ENCODE measurements around the gene CGB5.
"Not testable (repeated sequence)": the region's sequence is repeated elsewhere in the genome, so short reads cannot be mapped to it uniquely, and the experiment has no call there.

Gene CGB5

DNA sequence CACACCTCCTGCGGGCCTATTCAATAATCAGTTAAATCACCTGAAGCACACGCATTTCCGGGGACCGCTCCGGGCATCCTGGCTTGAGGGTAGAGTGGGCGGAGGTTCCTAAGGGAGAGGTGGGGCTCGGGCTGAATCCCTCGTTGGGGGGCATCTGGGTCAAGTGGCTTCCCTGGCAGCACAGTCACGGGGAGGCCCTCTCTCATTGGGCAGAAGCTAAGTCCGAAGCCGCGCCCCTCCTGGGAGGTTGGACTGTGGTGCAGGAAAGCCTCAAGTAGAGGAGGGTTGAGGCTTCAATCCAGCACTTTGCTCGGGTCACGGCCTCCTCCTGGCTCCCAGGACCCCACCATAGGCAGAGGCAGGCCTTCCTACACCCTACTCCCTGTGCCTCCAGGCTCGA, at the start of gene CGB5:
CGB5 (plus strand) TSS at position 301 of the 400 bp plus-strand sequence. CDS start 362 bp downstream, outside the sequence.
- DNase-seq, H3K4me3 Mint-ChIP-seq, H3K36me3 Mint-ChIP-seq, CTCF ChIA-PET, H3K4me1 Mint-ChIP-seq, H3K9me3 Mint-ChIP-seq, H3K27ac Mint-ChIP-seq, H3K27me3 Mint-ChIP-seq: not testable (repeated sequence)

DNA sequence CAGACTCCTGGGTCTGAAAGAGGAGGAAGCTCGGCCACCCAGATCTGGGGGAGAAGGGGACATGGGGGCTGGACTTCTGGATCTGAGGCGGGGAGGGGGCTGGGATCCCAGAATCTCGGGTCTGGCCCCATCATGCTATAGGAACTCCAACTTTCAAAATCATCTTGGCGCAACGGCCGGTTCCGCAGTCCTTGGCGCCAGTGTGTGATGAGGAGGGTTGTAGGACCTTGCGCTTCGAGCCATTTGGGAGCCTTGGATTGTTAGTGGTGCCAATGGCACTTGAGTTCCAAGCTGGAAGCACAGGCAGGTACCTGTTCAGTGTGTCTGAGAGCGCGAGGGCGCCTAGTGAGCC, 49.6 kb upstream of the CGB5 start:
- Mint-ChIP-seq H3K9me3 (no peaks in the 10 kb centered on the region), H3K27me3 (no peaks in the 10 kb centered on the region), H3K4me3 (peak overlapping the region; percentile 94), H3K27ac (peak overlapping the region; percentile 97), H3K4me1 (peaks cover 49% of the 10 kb centered on the region), H3K36me3 (peaks cover 12% of the 10 kb centered on the region)
- CTCF ChIA-PET: interaction anchor here (1.0 to 1.8 kb wide), 15 partner anchors 8 to 206 kb away, joined by 3 to 14 read pairs (median 6); no protein-coding TSS in a partner anchor
- DNase-seq: no peak

DNA sequence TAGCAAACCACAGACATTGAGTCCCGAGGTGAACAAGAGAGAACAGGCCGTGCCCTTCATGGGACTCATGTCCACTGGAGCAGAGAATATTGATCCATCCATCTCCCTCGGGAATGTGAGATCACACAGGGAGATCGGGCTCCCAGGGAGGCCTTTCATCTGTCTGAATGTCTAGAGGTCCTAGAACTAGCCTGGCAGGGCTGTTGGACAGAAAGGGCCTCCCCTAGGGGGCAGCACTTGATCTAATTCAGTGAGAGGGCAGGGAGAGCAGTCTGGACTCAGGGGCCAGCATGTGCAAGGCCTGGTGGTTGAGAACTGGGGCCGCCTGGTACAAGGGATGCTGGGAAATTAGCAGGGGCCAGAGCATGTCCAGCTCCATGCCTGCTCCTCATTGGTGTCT, 45.7 kb upstream of the CGB5 start:
- Mint-ChIP-seq H3K9me3 (no peaks in the 10 kb centered on the region), H3K36me3 (peaks cover 12% of the 10 kb centered on the region), H3K4me3 (no peak overlapping the region), H3K27ac (no peak overlapping the region), H3K27me3 (no peaks in the 10 kb centered on the region), H3K4me1 (peaks cover 34% of the 10 kb centered on the region)
- CTCF ChIA-PET: interaction anchor here (0.6 to 4.5 kb wide), 13 partner anchors 11 to 210 kb away, joined by 3 to 27 read pairs (median 4); no protein-coding TSS in a partner anchor
- DNase-seq: peak; percentile 77

DNA sequence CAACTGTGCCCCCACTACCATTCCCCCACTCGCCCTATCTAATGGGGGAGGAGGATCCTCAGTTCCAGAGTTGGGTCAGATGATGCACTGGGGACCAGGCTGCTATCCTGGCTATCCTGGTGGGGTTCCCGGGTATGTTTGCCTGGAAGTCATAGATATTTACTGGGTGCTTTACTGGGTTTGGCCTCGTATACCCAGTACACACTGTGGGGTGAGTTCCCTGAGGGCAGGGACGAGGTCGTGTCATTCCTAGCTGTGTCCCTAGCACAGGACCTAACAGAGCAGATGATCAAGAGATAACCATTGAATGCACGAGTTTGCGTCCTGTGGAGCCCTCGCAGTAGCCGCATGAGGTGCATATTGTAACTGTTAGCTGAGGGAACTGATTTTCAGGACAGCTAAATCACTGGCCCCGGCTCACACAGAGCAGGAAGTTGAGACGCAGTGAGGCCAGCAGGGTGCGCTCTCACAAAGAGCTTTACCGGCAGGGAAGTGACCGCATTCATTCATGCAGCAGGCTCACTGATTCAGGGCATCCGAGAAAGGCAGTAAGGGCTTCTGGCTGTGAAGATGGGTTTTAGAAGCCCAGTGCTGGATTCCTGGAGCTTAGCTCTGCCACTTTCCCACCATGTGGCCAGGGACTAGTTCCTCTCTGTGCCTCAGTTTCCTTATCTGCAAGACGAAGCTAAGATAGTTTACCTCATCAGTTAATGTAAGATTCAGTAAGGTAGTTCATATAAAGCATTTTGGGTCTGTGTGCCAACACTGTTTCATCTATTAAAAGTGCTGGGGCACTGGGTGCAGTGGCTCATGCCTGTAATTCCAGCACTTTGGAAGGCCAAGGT, 43.9 kb upstream of the CGB5 start:
- no peaks in the 10 kb centered on the region for H3K9me3 Mint-ChIP-seq
- peak; percentile 82 for DNase-seq
- H3K27me3 Mint-ChIP-seq: no peaks in the 10 kb centered on the region
- no peak overlapping the region for H3K4me3 Mint-ChIP-seq
- CTCF ChIA-PET: interaction anchor here (1.0 to 4.5 kb wide), 12 partner anchors 9 to 208 kb away, joined by 3 to 27 read pairs (median 6); a partner anchor contains a TSS
- peaks cover 26% of the 10 kb centered on the region for H3K4me1 Mint-ChIP-seq
- H3K27ac Mint-ChIP-seq: peak overlapping the region; percentile 25
- H3K36me3 Mint-ChIP-seq: peaks cover 21% of the 10 kb centered on the region

DNA sequence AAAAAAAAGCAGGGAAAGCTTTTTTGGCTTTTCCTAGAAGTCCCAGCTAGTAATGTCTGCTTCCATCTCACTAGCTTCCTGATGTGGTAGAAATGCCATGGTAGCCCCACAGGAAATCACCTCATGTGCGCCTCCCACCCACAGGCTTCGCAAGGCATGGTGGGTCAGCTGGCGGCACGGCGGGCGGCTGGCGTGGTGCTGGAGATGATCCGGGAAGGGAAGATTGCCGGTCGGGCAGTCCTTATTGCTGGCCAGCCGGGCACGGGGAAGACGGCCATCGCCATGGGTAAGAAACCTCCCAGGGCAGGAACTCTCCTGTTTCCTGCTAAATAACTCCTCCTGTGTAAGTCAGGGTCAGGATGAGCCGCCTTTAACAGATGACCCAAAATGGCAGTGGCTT, 39.5 kb upstream of the CGB5 start:
- H3K4me3 Mint-ChIP-seq: no peak overlapping the region
- H3K9me3 Mint-ChIP-seq: no peaks in the 10 kb centered on the region
- peaks cover 35% of the 10 kb centered on the region for H3K36me3 Mint-ChIP-seq
- peaks cover 7% of the 10 kb centered on the region for H3K4me1 Mint-ChIP-seq
- CTCF ChIA-PET: interaction anchor here (3.6 kb wide), 1 partner anchor 11 kb away, joined by 12 read pairs; the partner anchor contains the start of genes GYS1 and RUVBL2
- DNase-seq: no peak
- H3K27me3 Mint-ChIP-seq: no peaks in the 10 kb centered on the region
- H3K27ac Mint-ChIP-seq: no peak overlapping the region

DNA sequence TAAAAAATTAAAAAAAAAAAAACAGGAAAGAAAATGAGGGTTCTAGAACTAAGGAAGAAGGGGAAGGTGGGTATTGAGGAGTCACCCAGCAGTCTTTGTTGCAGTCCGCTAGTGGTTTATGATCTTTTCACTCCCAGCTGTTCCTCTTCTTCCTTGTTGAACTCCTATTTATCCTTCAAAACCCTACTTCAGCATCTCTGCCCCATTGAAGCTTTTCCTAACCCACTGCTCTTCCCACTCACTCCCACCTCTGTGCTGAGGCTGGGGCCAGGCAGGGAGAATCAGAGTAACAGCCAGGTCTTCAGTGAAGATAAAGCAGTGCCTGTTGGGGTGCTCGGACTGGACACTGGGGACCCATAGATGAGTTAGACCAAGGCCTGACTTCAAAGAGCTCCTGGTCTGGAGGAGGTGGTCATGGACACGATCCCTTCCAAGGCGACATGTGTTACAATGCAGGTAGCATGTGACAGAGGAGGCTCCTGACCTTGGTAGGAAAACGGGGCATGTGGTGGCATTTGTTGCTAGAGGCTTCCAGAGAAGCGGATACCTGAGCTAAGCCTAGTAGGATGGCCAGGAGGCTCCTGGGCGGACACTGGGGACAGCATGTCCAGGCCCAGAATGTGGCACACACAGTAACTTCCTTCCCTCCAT, 38.6 kb upstream of the CGB5 start:
- Mint-ChIP-seq H3K4me1 (no peaks in the 10 kb centered on the region), H3K27me3 (no peaks in the 10 kb centered on the region), H3K9me3 (no peaks in the 10 kb centered on the region), H3K36me3 (peaks cover 33% of the 10 kb centered on the region), H3K27ac (no peak overlapping the region), H3K4me3 (no peak overlapping the region)
- CTCF ChIA-PET: interaction anchor here (3.6 kb wide), 1 partner anchor 12 kb away, joined by 12 read pairs; the partner anchor contains the start of genes GYS1 and RUVBL2
- no peak for DNase-seq

DNA sequence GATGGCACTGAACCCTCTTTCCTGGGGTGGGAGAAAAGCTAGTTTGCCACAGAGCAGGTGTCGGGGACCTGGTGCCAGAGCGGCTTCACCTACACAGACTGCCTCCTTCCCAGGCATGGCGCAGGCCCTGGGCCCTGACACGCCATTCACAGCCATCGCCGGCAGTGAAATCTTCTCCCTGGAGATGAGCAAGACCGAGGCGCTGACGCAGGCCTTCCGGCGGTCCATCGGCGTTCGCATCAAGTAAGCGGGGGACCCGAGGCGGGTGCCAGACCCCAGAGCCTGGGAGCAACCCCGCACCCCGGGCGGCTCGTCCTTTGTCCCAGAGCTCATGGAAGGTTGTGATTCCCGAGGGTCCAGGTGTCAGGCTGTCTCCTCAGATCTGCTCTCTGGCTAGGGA, 36.7 kb upstream of the CGB5 start:
- Mint-ChIP-seq H3K4me3 (no peak overlapping the region), H3K4me1 (no peaks in the 10 kb centered on the region), H3K27me3 (no peaks in the 10 kb centered on the region), H3K27ac (no peak overlapping the region), H3K36me3 (peaks cover 38% of the 10 kb centered on the region), H3K9me3 (no peaks in the 10 kb centered on the region)
- no peak for DNase-seq
- CTCF ChIA-PET: interaction anchor here (3.6 to 3.8 kb wide), 2 partner anchors 8 to 13 kb away, joined by 12 to 27 read pairs; partner anchors contain the start of genes GYS1 and RUVBL2

GRCh38 chr19:49009828-49010227, 33.8 kb upstream of the CGB5 start:
- Mint-ChIP-seq H3K4me3 (no peak overlapping the region), H3K27me3 (no peaks in the 10 kb centered on the region), H3K9me3 (no peaks in the 10 kb centered on the region), H3K36me3 (peaks cover 26% of the 10 kb centered on the region), H3K27ac (no peak overlapping the region), H3K4me1 (no peaks in the 10 kb centered on the region)
- DNase-seq: no peak
- CTCF ChIA-PET: interaction anchor here (1.4 to 3.8 kb wide), 4 partner anchors 8 to 16 kb away, joined by 3 to 27 read pairs (median 6); partner anchors contain the start of gene RUVBL2

- no peak for DNase-seq
- CTCF ChIA-PET: interaction anchor here (1.8 to 3.8 kb wide), 2 partner anchors 12 to 17 kb away, joined by 7 to 27 read pairs; partner anchors contain the start of gene RUVBL2
- no peaks in the 10 kb centered on the region for H3K9me3 Mint-ChIP-seq
- peaks cover 23% of the 10 kb centered on the region for H3K36me3 Mint-ChIP-seq
- H3K4me1 Mint-ChIP-seq: no peaks in the 10 kb centered on the region
- no peak overlapping the region for H3K27ac Mint-ChIP-seq
- H3K4me3 Mint-ChIP-seq: no peak overlapping the region
- no peaks in the 10 kb centered on the region for H3K27me3 Mint-ChIP-seq
Measured at GRCh38 chr19:49010453-49010852, 33.2 kb upstream of the CGB5 start.

- H3K27ac Mint-ChIP-seq: no peak overlapping the region
- no peak for DNase-seq
- no peaks in the 10 kb centered on the region for H3K4me1 Mint-ChIP-seq
- H3K4me3 Mint-ChIP-seq: no peak overlapping the region
- H3K9me3 Mint-ChIP-seq: no peaks in the 10 kb centered on the region
- CTCF ChIA-PET: interaction anchor here (1.8 kb wide), 1 partner anchor 17 kb away, joined by 7 read pairs; the partner anchor contains the start of gene RUVBL2
- H3K27me3 Mint-ChIP-seq: no peaks in the 10 kb centered on the region
- peaks cover 26% of the 10 kb centered on the region for H3K36me3 Mint-ChIP-seq
Measured at GRCh38 chr19:49011194-49011593, 32.5 kb upstream of the CGB5 start.

- no peak for DNase-seq
- H3K9me3 Mint-ChIP-seq: no peaks in the 10 kb centered on the region
- CTCF ChIA-PET: interaction anchor here (1.0 to 2.8 kb wide), 3 partner anchors 13 to 21 kb away, joined by 4 to 14 read pairs (median 8); partner anchors contain the start of genes GYS1 and RUVBL2
- peaks cover 16% of the 10 kb centered on the region for H3K27me3 Mint-ChIP-seq
- no peak overlapping the region for H3K27ac Mint-ChIP-seq
- peaks cover 20% of the 10 kb centered on the region for H3K36me3 Mint-ChIP-seq
- peaks cover 19% of the 10 kb centered on the region for H3K4me1 Mint-ChIP-seq
- H3K4me3 Mint-ChIP-seq: no peak overlapping the region
Measured at GRCh38 chr19:49014123-49014869, 29.4 kb upstream of the CGB5 start.

DNA sequence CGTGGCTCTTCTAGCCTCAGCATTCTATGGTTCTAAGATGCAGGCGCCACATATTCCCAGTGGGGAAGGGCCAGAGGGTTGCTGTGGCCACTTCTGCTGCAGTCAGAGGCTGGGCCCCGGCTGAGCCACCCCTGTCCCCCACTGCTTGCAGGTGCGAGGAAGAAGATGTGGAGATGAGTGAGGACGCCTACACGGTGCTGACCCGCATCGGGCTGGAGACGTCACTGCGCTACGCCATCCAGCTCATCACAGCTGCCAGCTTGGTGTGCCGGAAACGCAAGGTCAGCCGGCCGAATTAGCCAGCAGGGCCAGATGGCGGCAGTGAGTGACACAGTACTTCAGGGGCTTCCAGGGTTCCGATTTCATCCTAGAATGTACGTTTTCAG, 28.8 kb upstream of the CGB5 start:
- Mint-ChIP-seq H3K9me3 (no peaks in the 10 kb centered on the region), H3K36me3 (peaks cover 16% of the 10 kb centered on the region), H3K4me1 (peaks cover 24% of the 10 kb centered on the region), H3K27ac (no peak overlapping the region), H3K4me3 (no peak overlapping the region), H3K27me3 (peaks cover 21% of the 10 kb centered on the region)
- no peak for DNase-seq
- CTCF ChIA-PET: no interaction called here

- Mint-ChIP-seq H3K4me3 (no peak overlapping the region), H3K4me1 (peaks cover 30% of the 10 kb centered on the region), H3K36me3 (peaks cover 10% of the 10 kb centered on the region), H3K9me3 (no peaks in the 10 kb centered on the region), H3K27ac (no peak overlapping the region), H3K27me3 (peaks cover 35% of the 10 kb centered on the region)
- CTCF ChIA-PET: interaction anchor here (0.9 kb wide), 1 partner anchor 19 kb away, joined by 3 read pairs; no protein-coding TSS in a partner anchor
- no peak for DNase-seq
Measured at GRCh38 chr19:49016067-49016839, 27.4 kb upstream of the CGB5 start.

Data from activated naive CD4-positive, alpha-beta T cell treated with anti-CD3 and anti-CD28 coated beads, Interleukin-2, amount 10 ng/mL, durations not matched to agents 7 days and 5 days (primary cell).